Brain microvascular endothelial cell (primary cell): Measurements from ENCODE around the gene SLC35F3.
"Not testable (repeated sequence)": the region's sequence is repeated elsewhere in the genome, so short reads cannot be mapped to it uniquely, and the experiment has no call there.

Experiments
- DNase-seq: peaks from one replicate; pipeline ENCODE4 v3.0.0-alpha.2; 2020
- H3K27ac ChIP-seq: fragments of 250-450 bp; sonication (Bioruptor Pico); 2 replicates; pipeline ENCODE4 v1.5.1; 2020; ENCODE audit warnings: mild to moderate bottlenecking, moderate library complexity
- H3K27me3 ChIP-seq: fragments of 250-450 bp; sonication (Bioruptor Pico); replicated peaks from 2 replicates; pipeline ENCODE4 v1.5.1; 2020; ENCODE audit warnings: mild to moderate bottlenecking
- H3K36me3 ChIP-seq: fragments of 250-450 bp; sonication (Bioruptor Pico); replicated peaks from 2 replicates; pipeline ENCODE4 v1.5.1; 2020; ENCODE audit warnings: mild to moderate bottlenecking
- H3K4me3 ChIP-seq: 2 replicates; pipeline ENCODE4 v1.5.1; 2011; ENCODE audit warnings: low read depth, mild to moderate bottlenecking, control low read depth, low read length, moderate library complexity
- in situ Hi-C: cut with HindIII; loops from 2 replicates; pipeline ENCODE4 v1.10.0; 2017; ENCODE audit warnings: low sequenced_read_pairs, low pct_ligation_motif_present
- TF ChIP-seq, protein P1 (sequence below): IDR thresholded peaks from 2 replicates; pipeline ENCODE4 v1.5.1; 2011; ENCODE audit warnings: low read depth, mild to moderate bottlenecking, moderate library complexity, low read length, control low read depth, inconsistent platforms; ENCODE audit errors: missing control alignments

SLC35F3 gene

DNA sequence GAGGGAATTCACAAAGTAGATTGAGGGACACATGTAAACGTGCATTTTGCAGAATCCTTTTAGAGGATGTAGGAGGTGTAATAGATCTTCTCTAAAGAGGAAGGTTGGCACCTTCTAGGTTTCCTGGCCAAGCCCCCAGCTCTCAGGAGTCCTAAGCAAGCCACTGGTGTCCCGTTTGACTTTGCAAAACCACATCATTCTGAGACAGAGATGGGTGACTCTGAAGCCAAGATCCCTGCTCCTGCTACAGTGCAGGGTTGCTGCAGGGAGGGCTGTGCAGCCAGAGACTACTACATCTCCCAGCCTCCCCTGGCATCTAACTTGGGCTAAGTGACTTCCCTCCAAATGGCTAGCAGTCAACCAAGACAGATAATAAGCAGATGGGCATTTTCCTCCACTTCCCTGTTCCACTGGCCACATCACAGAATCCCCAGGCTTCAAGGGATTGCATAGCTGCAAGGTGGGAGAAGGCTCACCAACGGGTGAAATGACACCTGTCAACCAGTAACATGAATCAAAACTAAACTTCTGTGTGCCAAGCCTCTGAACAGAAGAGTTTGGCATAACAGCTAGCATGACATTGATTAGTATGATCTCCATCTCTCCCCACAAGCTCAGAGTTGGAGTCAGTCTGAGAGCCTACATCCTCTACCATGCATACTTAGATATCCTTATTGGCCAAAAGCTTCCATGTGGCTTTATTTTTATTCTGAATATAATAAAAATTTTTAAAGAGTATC is 339.2 kb downstream of the SLC35F3 start:
- TF ChIP-seq, protein P1, sequence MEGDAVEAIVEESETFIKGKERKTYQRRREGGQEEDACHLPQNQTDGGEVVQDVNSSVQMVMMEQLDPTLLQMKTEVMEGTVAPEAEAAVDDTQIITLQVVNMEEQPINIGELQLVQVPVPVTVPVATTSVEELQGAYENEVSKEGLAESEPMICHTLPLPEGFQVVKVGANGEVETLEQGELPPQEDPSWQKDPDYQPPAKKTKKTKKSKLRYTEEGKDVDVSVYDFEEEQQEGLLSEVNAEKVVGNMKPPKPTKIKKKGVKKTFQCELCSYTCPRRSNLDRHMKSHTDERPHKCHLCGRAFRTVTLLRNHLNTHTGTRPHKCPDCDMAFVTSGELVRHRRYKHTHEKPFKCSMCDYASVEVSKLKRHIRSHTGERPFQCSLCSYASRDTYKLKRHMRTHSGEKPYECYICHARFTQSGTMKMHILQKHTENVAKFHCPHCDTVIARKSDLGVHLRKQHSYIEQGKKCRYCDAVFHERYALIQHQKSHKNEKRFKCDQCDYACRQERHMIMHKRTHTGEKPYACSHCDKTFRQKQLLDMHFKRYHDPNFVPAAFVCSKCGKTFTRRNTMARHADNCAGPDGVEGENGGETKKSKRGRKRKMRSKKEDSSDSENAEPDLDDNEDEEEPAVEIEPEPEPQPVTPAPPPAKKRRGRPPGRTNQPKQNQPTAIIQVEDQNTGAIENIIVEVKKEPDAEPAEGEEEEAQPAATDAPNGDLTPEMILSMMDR, result no peak
- H3K27me3 ChIP-seq, result no peaks in the 10 kb centered on the region
- no peak for DNase-seq
- H3K36me3 ChIP-seq, result no peaks in the 10 kb centered on the region
- no peak overlapping the region for H3K4me3 ChIP-seq
- in situ Hi-C loops, result no loop called here
- no peak overlapping the region for H3K27ac ChIP-seq

DNA sequence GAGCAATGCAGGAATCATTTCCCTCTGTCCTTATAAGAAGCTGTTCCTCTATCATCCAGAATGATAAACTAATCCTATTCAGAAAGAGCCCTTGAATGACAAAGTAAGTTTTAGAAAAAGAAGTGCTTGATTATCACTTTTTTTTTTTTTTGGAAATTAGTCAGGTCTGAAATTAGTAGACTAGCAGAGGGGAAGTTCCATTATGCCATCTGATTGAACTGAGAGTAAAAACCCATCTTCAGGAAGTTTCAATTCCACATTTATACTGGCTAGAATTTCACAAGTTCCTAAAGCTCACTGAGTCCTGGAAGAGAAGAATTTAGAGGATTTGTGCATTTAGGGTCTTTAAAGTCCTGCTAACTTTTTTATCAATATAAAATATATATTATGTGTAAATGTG is 340.0 kb downstream of the SLC35F3 start:
- Histone ChIP-seq H3K27me3 (no peaks in the 10 kb centered on the region), H3K4me3 (no peak overlapping the region), H3K36me3 (no peaks in the 10 kb centered on the region), H3K27ac (no peak overlapping the region)
- no peak for DNase-seq
- TF ChIP-seq, protein P1, result no peak
- in situ Hi-C loops, result no loop called here

DNA sequence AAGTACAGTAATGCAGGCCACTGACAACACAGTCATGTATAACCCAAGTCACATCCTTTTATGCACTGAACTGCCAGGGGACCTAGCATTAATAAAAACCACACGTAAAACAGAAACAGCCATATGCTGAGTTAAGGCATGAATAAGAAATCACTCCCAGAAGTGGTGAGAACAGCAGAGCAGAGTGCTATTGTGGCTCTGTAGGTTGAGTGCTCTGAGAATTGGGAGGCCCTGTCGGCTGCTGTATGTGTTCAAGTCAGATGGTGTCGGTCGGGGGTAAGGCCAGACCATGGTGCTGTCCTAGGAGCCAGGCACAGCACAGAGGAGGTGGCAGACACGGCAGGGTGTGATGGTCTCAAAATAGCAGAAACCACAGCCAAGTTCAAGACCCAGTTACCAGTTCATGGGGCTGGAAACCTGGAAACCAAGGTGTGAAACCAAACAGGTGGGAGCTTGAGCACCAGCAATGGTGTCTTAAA is 342.2 kb downstream of the SLC35F3 start:
- Histone ChIP-seq H3K27ac (no peak overlapping the region), H3K36me3 (no peaks in the 10 kb centered on the region), H3K27me3 (no peaks in the 10 kb centered on the region), H3K4me3 (no peak overlapping the region)
- in situ Hi-C loops, result no loop called here
- DNase-seq, result no peak
- TF ChIP-seq, protein P1, result no peak

DNA sequence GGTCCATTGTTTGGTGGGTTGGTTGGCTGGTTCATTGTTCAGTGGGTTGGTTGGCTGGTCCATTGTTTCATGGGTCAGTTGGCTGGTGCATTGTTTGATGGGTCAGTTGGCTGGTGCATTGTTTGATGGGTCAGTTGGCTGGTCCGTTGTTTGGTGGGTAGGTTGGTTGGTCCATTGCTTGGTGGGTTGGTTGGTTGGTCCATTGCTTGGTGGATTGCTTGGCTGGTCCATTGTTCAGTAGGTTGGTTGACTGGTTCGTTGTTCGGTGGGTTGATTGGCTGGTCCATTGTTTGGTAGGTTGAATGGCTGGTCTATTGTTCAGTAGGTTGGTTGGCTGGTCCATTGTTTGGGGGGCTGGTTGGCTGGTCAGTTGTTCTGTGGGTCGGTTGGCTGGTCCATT is 343.3 kb downstream of the SLC35F3 start:
- H3K4me3 ChIP-seq, H3K27me3 ChIP-seq, in situ Hi-C loops, H3K27ac ChIP-seq, DNase-seq, H3K36me3 ChIP-seq: not testable (repeated sequence)

DNA sequence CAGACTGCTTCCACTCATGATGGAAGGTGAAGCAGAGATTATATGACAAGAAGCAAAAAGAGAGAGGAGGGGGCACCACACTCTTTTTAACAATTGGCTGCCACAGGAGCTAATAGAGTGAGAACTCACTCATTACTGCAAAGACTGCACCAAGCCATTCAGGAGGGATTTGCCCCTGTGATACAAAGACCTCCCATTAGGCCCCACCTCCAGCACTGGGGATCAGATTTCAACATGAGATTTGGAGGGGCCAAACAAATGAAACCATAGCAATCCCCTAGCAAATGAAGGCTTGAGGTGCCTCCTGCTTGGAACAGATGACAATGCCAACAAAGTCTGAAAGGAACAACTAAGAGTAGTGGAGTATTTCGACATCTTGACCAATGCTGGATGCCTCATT is 346.3 kb downstream of the SLC35F3 start:
- H3K27me3 ChIP-seq, result no peaks in the 10 kb centered on the region
- H3K36me3 ChIP-seq, result no peaks in the 10 kb centered on the region
- TF ChIP-seq, protein P1, result no peak
- in situ Hi-C loops, result no loop called here
- H3K27ac ChIP-seq, result no peak overlapping the region
- no peak for DNase-seq
- H3K4me3 ChIP-seq, result no peak overlapping the region

DNA sequence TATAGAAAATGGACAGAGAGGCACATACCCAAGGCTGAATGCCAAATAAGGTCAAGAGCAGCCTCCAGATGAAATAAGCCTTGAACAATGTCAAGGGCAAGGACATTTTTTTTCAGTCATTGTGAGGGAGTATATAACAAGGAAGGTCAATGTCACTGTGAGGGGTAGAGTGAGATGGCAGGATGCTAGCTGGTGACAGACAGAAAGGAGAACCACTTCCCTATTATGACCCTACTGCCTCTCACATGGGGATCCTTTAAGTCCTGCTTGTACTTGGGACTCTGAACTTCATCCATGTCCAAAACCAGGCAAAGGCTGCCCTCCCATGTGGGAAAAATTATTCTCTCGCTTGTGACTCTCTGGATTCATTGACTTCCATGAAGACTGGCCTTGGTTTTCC is 349.3 kb downstream of the SLC35F3 start:
- no peak for DNase-seq
- Histone ChIP-seq H3K36me3 (no peaks in the 10 kb centered on the region), H3K27ac (no peak overlapping the region), H3K4me3 (no peak overlapping the region), H3K27me3 (no peaks in the 10 kb centered on the region)
- in situ Hi-C loops, result no loop called here
- TF ChIP-seq, protein P1, result no peak
